Non-pigmented ciliary epithelial cell (primary cell): ENCODE results near the gene BCAT1.
"Not testable (repeated sequence)": the region's sequence is repeated elsewhere in the genome, so short reads cannot be mapped to it uniquely, and the experiment has no call there.

ENCODE experiments used
- DNase-seq: peaks from one replicate; pipeline ENCODE4 v3.0.0-alpha.2; 2010; ENCODE audit warnings: low read depth

BCAT1 gene

DNA sequence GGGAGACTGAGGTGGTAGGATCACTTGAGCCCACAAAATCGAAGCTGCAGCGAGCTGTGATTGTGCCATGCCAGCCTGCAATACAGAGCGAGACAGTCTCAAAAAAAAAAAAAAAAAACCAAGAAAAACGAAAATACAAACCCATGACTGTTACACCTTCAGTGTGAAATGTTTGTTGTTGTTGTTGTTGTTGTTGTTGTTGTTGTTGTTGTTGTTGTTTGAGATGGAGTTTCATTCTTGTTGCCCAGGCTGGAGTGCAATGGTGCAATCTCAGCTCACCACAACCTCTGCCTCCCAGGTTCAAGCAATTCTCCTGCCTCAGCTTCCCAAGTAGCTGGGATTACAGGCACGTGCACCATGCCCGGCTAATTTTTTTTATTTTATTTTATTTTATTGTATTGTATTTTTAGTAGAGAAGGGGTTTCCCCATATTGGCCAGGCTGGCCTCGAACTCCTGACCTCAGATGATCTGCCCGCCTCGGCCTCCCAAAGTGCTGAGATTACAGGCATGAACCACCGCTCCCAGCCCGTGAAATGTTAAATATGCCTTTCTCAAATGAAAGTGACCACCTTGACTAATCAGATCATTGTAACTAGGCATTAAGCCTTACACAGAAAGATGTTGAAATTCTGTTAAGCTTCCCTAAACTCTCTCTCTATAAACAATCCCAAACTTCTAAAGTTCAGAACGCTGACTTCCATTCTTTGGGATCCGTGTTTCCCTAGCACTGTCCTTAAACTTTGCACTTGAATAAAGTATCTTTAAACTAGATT, 20.2 kb downstream of the BCAT1 start:
- DNase-seq: not testable (repeated sequence)

DNA sequence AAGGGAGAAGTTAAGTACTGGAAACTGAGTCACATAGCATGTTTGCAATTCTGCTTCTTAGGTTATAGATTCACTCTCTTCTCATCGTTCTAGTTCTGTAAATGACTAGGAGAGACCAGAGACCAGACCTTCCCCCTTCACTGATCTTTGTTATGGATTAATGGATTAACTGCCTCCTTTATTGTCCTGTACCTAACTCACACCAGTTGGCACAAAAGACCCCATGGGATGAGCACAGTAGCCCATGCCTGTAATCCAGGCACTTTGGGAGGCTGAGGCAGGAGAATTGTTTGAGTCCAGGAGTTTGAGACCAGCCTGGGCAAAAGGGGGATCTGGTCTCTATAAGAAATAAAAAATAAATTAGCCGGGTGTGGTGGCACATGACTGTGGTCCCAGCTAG, 20.8 kb downstream of the BCAT1 start:
- DNase-seq: no peak

GRCh38 chr12:24926080-24926479, 22.8 kb downstream of the BCAT1 start:
- not testable (repeated sequence) for DNase-seq

DNA sequence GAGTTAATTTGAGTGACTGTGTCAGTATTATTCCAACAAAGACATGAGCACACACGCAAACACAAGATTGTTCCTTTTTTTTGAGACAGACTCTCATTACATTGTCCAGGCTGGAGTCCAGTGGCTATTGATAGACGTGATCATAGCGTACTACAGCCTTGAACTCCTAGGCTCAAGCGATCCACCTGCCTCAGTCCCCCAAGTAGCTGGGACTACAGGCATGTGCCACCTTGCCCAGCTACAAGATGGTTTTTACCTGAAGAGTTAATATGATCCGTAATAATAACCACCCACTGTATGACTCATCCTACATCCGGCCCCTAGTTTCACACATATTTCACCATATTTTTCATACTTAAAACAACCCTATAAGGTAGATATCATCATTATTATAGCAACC, 26.8 kb downstream of the BCAT1 start:
- DNase-seq: no peak

DNA sequence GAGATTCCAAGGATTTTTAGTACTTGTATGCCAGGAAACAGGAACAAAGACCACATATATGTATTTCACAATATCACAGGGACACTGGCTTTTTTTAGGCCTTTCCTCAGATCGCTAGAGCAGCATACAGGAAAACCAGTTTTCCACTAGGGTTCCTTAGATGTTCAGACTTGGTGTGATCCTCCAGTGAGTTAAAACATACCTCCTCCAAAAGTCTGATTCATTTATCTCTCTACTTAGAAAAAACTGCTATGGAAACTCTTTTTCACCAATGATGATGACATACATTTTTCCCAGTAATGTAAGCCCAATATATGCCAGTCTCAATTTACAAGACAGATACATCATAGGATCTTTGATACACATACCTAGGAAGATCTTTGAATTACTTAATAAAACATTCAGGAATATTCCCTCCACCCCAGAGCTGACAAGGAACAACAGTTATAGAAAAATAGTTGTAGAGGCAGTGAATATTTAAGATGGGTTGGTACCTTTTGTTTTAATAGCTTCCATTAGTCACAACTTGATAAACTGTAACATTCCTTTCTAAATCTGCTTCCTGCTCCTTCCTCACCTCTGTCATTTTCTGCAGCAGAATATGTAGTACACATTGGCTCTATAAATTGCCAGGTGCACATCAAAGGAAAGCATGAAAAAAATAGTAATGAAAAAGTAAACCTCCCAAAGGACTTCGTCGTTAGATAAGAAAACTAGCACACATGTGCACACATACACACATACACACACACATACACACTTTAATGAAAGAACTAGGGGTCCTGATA, 27.5 kb downstream of the BCAT1 start:
- DNase-seq: no peak

GRCh38 chr12:24920141-24920540, 28.8 kb downstream of the BCAT1 start:
- no peak for DNase-seq

DNA sequence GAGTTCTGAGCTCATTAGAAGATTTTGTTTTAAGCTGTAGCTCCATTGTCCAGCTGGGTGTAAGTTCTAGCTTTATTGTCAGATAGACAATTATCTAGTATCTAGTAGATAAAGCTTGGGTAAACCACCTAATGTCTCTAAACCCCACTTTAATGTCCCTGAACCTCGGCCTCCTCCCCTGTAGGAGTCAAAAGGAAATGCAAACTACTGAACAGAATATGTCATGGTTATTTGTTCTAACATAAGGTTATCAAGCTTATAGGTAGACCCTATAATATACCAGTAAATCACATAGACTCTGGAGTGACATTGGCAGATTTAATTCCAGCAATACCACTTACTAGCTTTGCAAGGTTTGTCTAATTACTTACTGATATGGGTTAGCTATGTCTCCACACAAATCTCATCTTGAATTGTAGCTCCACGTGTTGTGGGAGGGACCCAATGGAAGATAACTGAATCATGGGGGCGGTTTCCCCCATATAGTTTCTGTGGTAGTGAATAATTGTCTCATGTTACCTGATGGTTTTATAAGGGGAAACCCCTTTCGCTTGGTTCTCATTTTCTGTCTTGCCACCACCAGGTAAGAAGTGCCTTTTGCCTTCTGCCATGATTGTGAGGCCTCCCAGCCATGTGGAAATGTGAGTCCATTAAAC, 29.4 kb downstream of the BCAT1 start:
- DNase-seq: no peak

DNA sequence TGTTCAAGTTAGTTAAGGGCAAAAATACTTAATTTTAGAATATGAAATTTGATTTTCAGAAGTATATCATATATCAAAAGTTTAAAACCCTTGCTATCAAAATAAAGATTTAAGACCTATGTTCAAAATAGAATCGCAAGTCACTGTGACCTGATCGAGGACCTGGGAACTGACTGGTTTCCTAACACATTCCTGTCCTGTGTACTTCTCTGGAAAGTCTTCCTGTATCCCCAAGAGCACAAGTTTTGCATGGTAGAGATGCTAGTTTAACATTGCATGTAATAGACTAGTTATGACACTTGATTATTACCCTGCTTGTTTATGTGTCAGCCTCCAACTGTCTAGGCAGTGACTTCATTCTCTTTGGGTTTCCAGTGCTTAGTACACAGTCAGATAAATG, 30.3 kb downstream of the BCAT1 start:
- no peak for DNase-seq

DNA sequence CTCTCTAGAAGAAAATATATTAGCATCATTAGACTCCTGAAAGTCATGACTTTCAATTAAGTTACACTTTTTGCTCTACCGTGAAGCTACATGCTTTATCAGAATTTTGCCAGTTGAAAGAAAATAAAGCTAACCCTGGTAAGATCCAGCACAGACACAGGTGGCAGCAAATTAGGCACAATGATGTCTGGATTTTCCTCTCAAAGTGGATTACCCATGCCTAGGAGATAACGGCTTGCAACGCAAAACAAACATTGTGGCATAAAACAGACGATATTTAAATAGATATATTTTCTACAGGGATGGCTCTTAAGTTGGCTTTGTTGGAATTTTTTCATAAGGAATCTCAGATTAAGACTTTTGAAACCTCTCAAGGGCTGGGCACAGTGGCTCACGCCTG, 33.4 kb downstream of the BCAT1 start:
- DNase-seq: no peak

GRCh38 chr12:24913953-24914352, 34.9 kb downstream of the BCAT1 start:
- DNase-seq: no peak

- no peak for DNase-seq
These were observed 35.8 kb downstream of the BCAT1 start for GRCh38 chr12:24913130-24913529.

GRCh38 chr12:24911271-24911791, 37.6 kb downstream of the BCAT1 start:
- peak; percentile 81 for DNase-seq

- not testable (repeated sequence) for DNase-seq
These were observed 38.7 kb downstream of the BCAT1 start for GRCh38 chr12:24910192-24910591.

- DNase-seq: peak; percentile 87
These were observed 39.2 kb downstream of the BCAT1 start for GRCh38 chr12:24909667-24910066.

- DNase-seq: no peak
These were observed 41.4 kb downstream of the BCAT1 start for GRCh38 chr12:24907464-24907863.

GRCh38 chr12:24906141-24906540, 42.8 kb downstream of the BCAT1 start:
- DNase-seq: no peak

DNA sequence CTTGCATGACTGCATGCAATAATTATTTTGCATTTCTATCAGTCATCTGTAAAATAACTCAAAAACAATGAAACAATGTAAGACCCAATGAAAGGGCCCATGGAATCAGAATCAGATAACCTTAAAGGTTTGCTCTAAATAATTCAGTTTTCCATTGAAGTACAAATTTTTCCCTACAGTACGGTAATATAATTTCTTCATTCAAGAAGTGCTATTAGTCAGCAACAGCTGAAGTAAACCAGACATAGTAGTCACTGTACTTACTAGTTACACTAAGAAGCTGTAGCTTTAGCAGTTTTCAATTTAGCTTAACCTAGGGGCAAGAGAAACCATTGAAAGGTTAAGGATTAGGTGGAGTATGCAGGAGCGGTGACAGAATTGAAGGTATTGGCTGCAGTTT, 43.5 kb downstream of the BCAT1 start:
- DNase-seq: no peak

DNA sequence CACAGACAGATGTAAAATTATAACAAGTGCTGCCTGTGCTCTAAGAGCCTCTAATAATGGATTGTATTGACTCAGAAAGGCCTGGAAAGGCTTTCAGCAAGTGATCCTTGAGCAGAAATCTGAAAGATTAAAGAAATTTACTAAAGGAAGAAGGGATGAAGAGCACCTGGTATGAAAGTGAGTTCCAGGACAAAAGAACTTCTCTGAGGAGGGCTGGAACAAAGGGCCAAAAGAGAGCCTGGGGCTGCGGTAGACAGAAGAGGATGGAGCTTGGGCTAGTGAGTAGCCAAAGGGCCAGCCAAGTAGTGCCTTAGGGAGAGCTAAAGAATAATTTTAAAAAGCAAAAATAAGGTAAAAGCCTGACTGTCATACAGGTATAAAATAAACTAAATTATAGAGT, 44.0 kb downstream of the BCAT1 start:
- no peak for DNase-seq

GRCh38 chr12:24903329-24904088, 45.4 kb downstream of the BCAT1 start:
- no peak for DNase-seq

DNA sequence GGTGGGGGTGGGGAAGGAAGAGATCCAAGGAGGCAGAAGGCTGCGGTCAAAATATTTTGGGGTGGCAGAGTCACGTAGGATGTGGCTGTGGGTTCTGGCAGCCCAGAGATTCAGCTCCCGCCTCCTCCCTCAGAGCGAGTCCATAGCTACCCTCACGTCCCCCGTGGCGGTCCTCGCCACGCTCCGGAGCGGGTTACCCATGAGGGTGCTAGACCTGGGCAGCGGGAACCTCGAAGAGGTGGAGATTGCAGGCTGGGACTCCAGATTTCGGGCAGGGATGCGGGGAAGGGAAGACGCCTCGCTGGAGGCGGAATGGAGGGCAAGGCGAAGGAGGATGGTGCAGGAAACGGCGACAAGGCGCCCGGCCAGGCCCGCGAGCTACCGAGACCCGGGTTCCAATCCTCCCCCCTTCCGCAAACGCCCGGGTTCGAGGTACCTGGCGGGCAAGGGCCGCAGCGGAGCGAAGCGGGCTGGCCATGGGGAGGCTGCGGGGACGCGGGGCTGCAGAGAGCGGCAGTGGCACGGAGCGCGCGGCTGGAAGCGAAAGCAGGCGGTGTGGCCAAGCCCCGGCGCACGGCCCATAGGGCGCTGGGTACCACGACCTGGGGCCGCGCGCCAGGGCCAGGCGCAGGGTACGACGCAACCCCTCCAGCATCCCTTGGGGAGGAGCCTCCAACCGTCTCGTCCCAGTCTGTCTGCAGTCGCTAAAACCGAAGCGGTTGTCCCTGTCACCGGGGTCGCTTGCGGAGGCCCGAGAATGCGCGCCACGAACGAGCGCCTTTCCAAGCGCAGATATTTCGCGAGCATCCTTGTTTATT, 46.2 kb downstream of the BCAT1 start:
- DNase-seq: no peak
